Neuronal stem cell (in vitro differentiated cells): Measurements from ENCODE around the gene EYS.
"Not testable (repeated sequence)": the region's sequence is repeated elsewhere in the genome, so short reads cannot be mapped to it uniquely, and the experiment has no call there.

Experiments used
- DNase-seq: peaks from one replicate; pipeline ENCODE4 v3.0.0-alpha.2; 2013; ENCODE audit warnings: low spot score
- H2AFZ ChIP-seq: one replicate; pipeline ENCODE4 v1.6.1; 2013; ENCODE audit warnings: mild to moderate bottlenecking, low read length, inconsistent platforms
- H2AK5ac ChIP-seq: 2 replicates; pipeline ENCODE4 v1.6.1; 2013; ENCODE audit warnings: low read depth, mild to moderate bottlenecking, inconsistent platforms, low read length, moderate library complexity, mixed read lengths
- H2BK120ac ChIP-seq: 2 replicates; pipeline ENCODE4 v1.6.1; 2013; ENCODE audit warnings: low read depth, mild to moderate bottlenecking, inconsistent platforms, low read length, moderate library complexity, mixed read lengths
- H2BK12ac ChIP-seq: one replicate; pipeline ENCODE4 v1.6.1; 2013; ENCODE audit warnings: low read length, inconsistent platforms
- H2BK15ac ChIP-seq: 2 replicates; pipeline ENCODE4 v1.6.1; 2013; ENCODE audit warnings: mild to moderate bottlenecking, low read length, inconsistent platforms, mixed read lengths
- H2BK5ac ChIP-seq: one replicate; pipeline ENCODE4 v1.6.1; 2013; ENCODE audit warnings: inconsistent platforms, mild to moderate bottlenecking, low read length, moderate library complexity
- H3K14ac ChIP-seq: one replicate; pipeline ENCODE4 v1.6.1; 2013; ENCODE audit warnings: low read length, inconsistent platforms
- H3K18ac ChIP-seq: 2 replicates; pipeline ENCODE4 v1.6.1; 2013; ENCODE audit warnings: low read length, inconsistent platforms
- H3K23ac ChIP-seq: 2 replicates; pipeline ENCODE4 v1.6.1; 2013; ENCODE audit warnings: low read depth, mild to moderate bottlenecking, mixed read lengths, low read length, inconsistent platforms; ENCODE audit not compliant: poor library complexity
- H3K27ac ChIP-seq: replicated peaks from 3 replicates; pipeline ENCODE4 v1.5.1; 2013; ENCODE audit warnings: low read length, inconsistent platforms
- H3K27me3 ChIP-seq, 3 experiments: 2 replicates each; pipeline ENCODE4 v1.6.1; 2013; ENCODE audit warnings: low read length in 3 of 3, mild to moderate bottlenecking in 2 of 3, inconsistent platforms in 1 of 3, low read depth in 1 of 3, mixed read lengths in 1 of 3, moderate library complexity in 1 of 3; ENCODE audit not compliant: control insufficient read depth in 3 of 3, insufficient read depth in 3 of 3
- H3K36me3 ChIP-seq, 2 donors: replicated peaks in 1 of 2; 2 replicates each; pipeline ENCODE4 v1.6.1; 2013; ENCODE audit warnings: low read length in 2 of 2; ENCODE audit not compliant: control insufficient read depth in 2 of 2, insufficient read depth in 2 of 2
- H3K4ac ChIP-seq: 2 replicates; pipeline ENCODE4 v1.6.1; 2013; ENCODE audit warnings: inconsistent platforms, mild to moderate bottlenecking, low read length, moderate library complexity
- H3K4me1 ChIP-seq, 2 donors: 1 replicate in 1 of 2; 2 replicates in 1 of 2; pipeline ENCODE4 v1.6.1; 2013; ENCODE audit warnings: low read length in 2 of 2, low read depth in 1 of 2; ENCODE audit not compliant: control insufficient read depth in 2 of 2, insufficient read depth in 1 of 2
- H3K4me2 ChIP-seq: one replicate; pipeline ENCODE4 v1.6.1; 2013; ENCODE audit warnings: mild to moderate bottlenecking, low read length, inconsistent platforms; ENCODE audit not compliant: insufficient read depth, poor library complexity, severe bottlenecking
- H3K4me3 ChIP-seq, 2 donors: 2 replicates each; pipeline ENCODE4 v1.5.1; 2013; ENCODE audit warnings: low read length in 2 of 2, mild to moderate bottlenecking in 2 of 2, inconsistent platforms in 1 of 2, moderate library complexity in 1 of 2
- H3K79me1 ChIP-seq: one replicate; pipeline ENCODE4 v1.6.1; 2013; ENCODE audit warnings: low read depth, mild to moderate bottlenecking, inconsistent platforms, low read length, moderate library complexity
- H3K9ac ChIP-seq: one replicate; pipeline ENCODE4 v1.6.1; 2013; ENCODE audit warnings: mild to moderate bottlenecking, low read depth, low read length, inconsistent platforms; ENCODE audit not compliant: poor library complexity
- H3K9me3 ChIP-seq, 2 donors: replicated peaks in 1 of 2; 2 replicates each; pipeline versions ENCODE3 to v1.6.1; 2013; ENCODE audit warnings: low read length in 2 of 2, mild to moderate bottlenecking in 2 of 2, inconsistent platforms in 1 of 2, low read depth in 1 of 2, mixed read lengths in 1 of 2, moderate library complexity in 1 of 2; ENCODE audit not compliant: control insufficient read depth in 2 of 2, insufficient read depth in 1 of 2
- H4K8ac ChIP-seq: one replicate; pipeline ENCODE4 v1.6.1; 2013; ENCODE audit warnings: low read depth, mild to moderate bottlenecking, inconsistent platforms, low read length, moderate library complexity
- H4K91ac ChIP-seq: one replicate; pipeline ENCODE4 v1.6.1; 2013; ENCODE audit warnings: low read length, low read depth, mild to moderate bottlenecking, inconsistent platforms; ENCODE audit not compliant: poor library complexity
- WGBS, 2 donors: extraction: QIAGEN DNeasy Blood & Tissue Kit; methylation state at CpG; one replicate each; pipeline ENCODE4 v1.1.7; 2013; ENCODE audit warnings: missing lambda C conversion rate in 2 of 2, mixed read lengths in 1 of 2; ENCODE audit not compliant: insufficient read length in 2 of 2, insufficient replicate concordance in 1 of 2; ENCODE audit errors: extremely low coverage in 2 of 2; 5-methylcytosine and 5-hydroxymethylcytosine counted together

Gene EYS

GRCh38 chr6:63963769-63964315, 1743.2 kb downstream of the EYS start:
- H4K91ac ChIP-seq: no peak overlapping the region
- no peak overlapping the region for H2BK12ac ChIP-seq
- no peak overlapping the region for H2BK120ac ChIP-seq
- no peak overlapping the region for H3K4me3 ChIP-seq
- H3K9me3 ChIP-seq: no peaks in the 10 kb centered on the region
- H4K8ac ChIP-seq: no peak overlapping the region
- H2BK15ac ChIP-seq: no peak overlapping the region
- DNase-seq: no peak
- no peak overlapping the region for H3K14ac ChIP-seq
- H3K23ac ChIP-seq: no peak overlapping the region
- peaks cover 2 to 13% of the 10 kb centered on the region in 2 donors for H3K4me1 ChIP-seq
- H3K4ac ChIP-seq: no peak overlapping the region
- no peaks in the 10 kb centered on the region for H3K79me1 ChIP-seq
- H3K18ac ChIP-seq: no peak overlapping the region
- no peak overlapping the region for H2AK5ac ChIP-seq
- peak overlapping the region; percentile 70 for H2AFZ ChIP-seq
- H3K9ac ChIP-seq: no peak overlapping the region
- no peaks in the 10 kb centered on the region for H3K36me3 ChIP-seq
- H3K27me3 ChIP-seq: no peaks in the 10 kb centered on the region
- H3K27ac ChIP-seq: no peak overlapping the region
- H3K4me2 ChIP-seq: no peak overlapping the region
- no peak overlapping the region for H2BK5ac ChIP-seq

DNA sequence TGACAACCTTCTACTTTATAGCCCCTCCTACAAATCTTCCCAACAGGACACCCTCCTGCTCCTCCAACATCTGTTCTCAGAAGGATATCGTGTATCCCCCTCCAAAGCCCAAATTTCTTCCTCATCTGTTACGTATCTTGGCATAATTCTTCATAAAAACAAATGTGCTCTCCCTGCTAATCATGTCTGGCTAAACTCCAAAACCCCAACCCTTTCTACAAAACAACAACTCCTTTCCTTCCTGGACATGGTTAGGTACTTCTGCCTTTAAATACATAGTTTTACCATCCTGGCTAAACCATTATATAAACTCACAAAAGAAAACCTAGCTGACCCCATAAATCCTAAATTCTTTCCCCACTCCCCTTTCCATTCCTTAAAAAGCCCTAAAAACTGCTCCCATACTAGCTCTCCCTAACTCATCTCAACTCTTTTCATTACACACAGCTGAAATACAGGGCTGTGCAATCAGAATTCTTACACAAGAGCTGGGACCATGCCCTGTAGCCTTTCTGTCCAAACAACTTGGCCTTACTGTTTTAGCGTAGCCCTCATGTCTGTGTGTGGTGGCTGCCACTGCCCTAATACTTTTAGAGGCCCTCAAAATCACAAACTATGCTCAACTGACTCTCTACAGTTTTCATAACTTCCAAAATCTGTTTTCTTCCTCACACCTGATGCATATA, 1753.5 kb downstream of the EYS start:
- not testable (repeated sequence) for H2AFZ ChIP-seq, H3K4ac ChIP-seq, H3K27ac ChIP-seq, H2BK15ac ChIP-seq, H2BK5ac ChIP-seq, H2BK12ac ChIP-seq, H3K4me3 ChIP-seq, H4K8ac ChIP-seq, H3K9me3 ChIP-seq, H3K14ac ChIP-seq, H3K23ac ChIP-seq, H3K18ac ChIP-seq, H4K91ac ChIP-seq, DNase-seq, H3K79me1 ChIP-seq, H3K36me3 ChIP-seq, H2AK5ac ChIP-seq, H3K9ac ChIP-seq, H3K4me1 ChIP-seq, H3K27me3 ChIP-seq, H2BK120ac ChIP-seq, H3K4me2 ChIP-seq
- WGBS, 2 donors: no CpG with 5 or more reads among the region's 3 CpGs

GRCh38 chr6:63947792-63948529, 1759.1 kb downstream of the EYS start:
- Histone ChIP-seq H2BK5ac (no peak overlapping the region), H3K4me1 (peaks cover 3 to 21% of the 10 kb centered on the region in 2 donors), H3K36me3 (no peaks in the 10 kb centered on the region), H3K4me3 (no peak overlapping the region), H3K27me3 (no peaks in the 10 kb centered on the region), H4K91ac (no peak overlapping the region), H2AK5ac (no peak overlapping the region), H2BK12ac (no peak overlapping the region), H3K4ac (no peak overlapping the region), H3K27ac (no peak overlapping the region), H4K8ac (no peak overlapping the region), H3K79me1 (no peaks in the 10 kb centered on the region), H2AFZ (peak overlapping the region; percentile 72), H3K23ac (no peak overlapping the region), H3K9ac (no peak overlapping the region), H3K4me2 (no peak overlapping the region), H2BK15ac (no peak overlapping the region), H3K14ac (no peak overlapping the region), H3K9me3 (peaks cover 0 to 3% of the 10 kb centered on the region in 2 donors), H2BK120ac (no peak overlapping the region), H3K18ac (no peak overlapping the region)
- no peak for DNase-seq
- no CpG with 5 or more reads among the region's 3 CpGs for WGBS, 2 donors

DNA sequence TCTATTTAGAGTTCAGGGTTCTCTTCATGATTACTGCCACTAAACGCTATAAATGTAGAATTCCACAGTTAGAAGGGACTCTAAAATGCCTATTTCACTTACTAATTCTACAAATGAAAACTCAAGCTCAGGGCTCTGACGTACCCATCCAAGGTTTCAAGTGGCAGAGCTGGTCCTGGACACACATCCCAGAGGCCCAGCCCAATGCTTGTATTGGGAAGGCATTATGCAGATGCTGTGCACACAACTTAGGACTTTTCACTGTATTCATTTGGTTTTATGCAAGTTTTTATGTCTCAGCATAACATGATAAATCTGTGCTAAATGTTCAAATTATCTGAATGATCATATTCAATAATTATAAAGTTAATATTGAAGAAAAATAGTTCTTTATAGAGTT, 1761.0 kb downstream of the EYS start:
- H3K4me1 ChIP-seq: peaks cover 4 to 30% of the 10 kb centered on the region in 2 donors
- H3K14ac ChIP-seq: no peak overlapping the region
- H3K79me1 ChIP-seq: no peaks in the 10 kb centered on the region
- no peak overlapping the region for H3K4ac ChIP-seq
- no peak overlapping the region for H2BK15ac ChIP-seq
- no peak overlapping the region for H3K4me2 ChIP-seq
- H2AK5ac ChIP-seq: no peak overlapping the region
- no peak overlapping the region for H3K27ac ChIP-seq
- H2AFZ ChIP-seq: peak overlapping the region; percentile 52
- H3K9me3 ChIP-seq: peaks cover 0 to 3% of the 10 kb centered on the region in 2 donors
- WGBS, 2 donors: no CpG with 5 or more reads among the region's 2 CpGs
- H3K9ac ChIP-seq: no peak overlapping the region
- H3K36me3 ChIP-seq: no peaks in the 10 kb centered on the region
- H2BK5ac ChIP-seq: no peak overlapping the region
- no peak overlapping the region for H3K23ac ChIP-seq
- no peak overlapping the region for H2BK12ac ChIP-seq
- no peak overlapping the region for H4K91ac ChIP-seq
- no peaks in the 10 kb centered on the region for H3K27me3 ChIP-seq
- no peak for DNase-seq
- H2BK120ac ChIP-seq: no peak overlapping the region
- H3K18ac ChIP-seq: no peak overlapping the region
- no peak overlapping the region for H4K8ac ChIP-seq
- H3K4me3 ChIP-seq: no peak overlapping the region
